GM21825 (cell line): ENCODE measurements around the gene HUNK.

Source experiments
- ATAC-seq: cut with Tn5 transposase; IDR thresholded peaks from one replicate; pipeline ENCODE4 v1.9.1; 2021; ENCODE audit warnings: mild to moderate bottlenecking, moderate library complexity; ENCODE audit not compliant: unreplicated experiment

Gene HUNK

DNA sequence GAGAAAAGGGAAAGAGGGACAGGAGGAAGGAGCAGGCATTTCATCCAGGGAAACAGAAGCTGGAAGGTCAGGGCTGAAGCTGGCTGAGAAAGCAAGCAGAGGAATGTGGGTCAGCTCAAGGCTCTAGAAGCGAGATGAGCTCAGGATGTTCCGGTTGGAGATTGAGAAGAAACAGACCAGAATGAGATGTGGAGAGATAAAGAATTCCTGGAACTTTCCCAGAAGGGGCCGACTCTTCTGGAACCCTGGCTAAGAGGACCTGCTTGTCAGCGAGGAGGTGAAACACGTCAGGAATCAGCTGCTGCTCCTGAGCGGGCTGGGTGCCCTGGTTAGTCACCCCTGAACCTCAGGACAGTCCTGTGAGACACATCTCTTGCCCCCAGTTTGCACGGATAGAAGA, 75.9 kb downstream of the HUNK start:
- ATAC-seq = no peak

DNA sequence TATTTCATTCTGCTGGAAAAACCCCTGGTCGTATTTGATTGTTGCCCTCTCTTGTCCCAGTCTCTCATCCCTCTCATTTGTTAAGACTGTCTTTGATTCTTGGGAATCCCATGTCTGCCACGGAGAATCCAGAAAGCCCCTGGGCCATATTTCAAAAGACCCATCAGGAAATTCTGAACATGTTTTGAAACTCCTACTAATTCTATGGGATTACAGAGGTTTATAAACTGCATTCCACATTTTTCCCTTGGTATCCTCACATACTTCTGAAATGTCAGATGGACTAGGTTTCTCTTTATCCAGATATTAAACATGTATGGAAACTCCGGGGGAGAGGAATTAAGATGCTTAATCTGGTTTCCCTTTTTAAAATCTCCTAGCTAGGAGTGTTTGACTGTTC, 80.0 kb downstream of the HUNK start:
- no peak for ATAC-seq

DNA sequence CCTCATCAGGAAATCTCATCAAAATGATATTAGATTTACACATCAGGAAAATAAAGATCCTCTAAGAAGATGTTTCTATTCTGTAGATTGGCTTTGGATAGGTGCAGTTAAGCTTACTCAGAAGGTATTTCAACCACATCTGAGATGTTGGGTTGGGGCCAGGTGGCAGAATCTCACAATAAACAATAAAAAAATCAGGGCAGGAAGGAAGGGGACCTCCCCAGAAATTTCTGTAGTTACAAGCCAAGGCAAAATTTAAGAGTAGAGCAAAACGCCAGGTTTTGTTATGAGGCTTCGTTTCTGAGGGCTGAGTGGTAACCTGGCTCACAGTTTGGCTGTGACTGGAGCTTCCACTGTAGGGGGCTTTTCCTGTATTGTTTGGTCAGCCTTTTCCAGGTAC, 84.8 kb downstream of the HUNK start:
- ATAC-seq = no peak

DNA sequence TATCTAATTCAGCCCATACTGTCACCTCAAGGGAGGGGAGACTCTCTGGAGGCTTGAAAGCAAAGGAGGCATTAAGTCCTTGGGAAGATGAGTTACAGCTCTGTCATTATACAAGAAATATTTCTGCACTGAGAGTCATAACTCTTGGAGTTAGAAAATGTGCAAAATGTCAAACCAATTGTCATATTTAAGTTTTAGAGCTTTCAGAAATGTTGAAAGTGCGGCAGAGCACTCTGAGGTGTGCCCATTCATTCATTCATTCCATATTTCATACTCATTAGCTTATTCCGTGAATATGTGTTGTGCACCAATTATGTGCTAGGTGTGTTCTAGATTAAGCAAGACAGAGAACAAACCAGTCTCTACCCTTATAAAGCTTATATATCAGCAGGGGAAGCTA, 87.1 kb downstream of the HUNK start:
- ATAC-seq = no peak

DNA sequence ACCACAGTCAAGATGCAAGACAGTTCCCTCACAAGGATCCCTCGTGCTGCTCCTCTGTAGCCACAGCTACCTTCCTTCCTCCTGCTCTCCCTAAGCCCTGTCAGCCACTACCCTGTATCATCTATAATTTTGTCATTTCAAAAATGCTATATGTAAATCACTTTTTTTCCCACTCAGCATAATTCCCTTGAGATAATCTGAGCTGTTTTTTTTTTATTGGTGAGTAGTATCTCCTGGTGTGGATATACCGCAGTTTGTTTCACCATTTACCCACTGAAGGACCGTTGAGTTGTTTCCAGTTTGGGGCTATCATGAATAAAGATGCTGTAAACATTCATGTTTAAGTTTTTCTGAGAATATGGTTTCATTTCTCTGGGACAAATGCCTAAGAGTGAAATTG, 88.2 kb downstream of the HUNK start:
- no peak for ATAC-seq

DNA sequence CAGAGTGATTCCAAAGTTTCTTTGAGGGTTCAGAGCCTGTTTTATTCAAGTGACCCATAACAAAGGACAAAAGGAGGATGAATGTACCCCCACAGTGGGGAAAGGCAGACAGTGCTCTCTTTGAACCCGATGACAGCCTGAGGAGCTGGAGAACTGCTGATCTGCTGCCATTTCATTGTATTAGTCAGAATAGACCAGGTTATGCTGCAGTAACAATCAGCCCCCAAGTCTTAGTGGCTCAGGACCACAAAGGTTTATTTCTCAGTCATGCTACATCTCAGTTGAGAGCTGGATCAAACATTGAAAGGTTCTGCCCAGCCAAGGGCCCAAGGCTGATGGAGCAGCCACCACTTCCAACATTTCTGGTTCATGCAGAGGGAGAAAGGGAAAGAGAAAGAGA, 88.9 kb downstream of the HUNK start:
- ATAC-seq = no peak

DNA sequence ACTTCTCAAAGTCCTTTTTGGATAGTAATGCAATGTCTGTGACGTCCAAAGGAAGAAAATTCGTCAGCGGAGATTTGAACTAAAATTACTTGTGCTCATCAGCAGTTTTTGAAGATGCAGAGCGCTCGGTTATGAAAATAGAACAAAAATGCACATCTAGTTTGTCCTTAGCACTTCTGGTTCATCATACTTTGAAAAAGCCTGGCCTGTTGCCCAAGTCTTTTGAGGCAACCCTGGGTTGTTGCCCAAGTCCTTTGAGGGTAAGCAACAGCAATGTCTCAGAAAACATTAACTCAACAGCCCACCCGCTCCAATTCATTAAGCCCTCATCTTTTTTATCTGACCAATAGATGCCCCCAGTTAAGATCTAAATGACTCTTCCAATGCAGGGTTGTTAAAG, 91.9 kb downstream of the HUNK start:
- no peak for ATAC-seq

DNA sequence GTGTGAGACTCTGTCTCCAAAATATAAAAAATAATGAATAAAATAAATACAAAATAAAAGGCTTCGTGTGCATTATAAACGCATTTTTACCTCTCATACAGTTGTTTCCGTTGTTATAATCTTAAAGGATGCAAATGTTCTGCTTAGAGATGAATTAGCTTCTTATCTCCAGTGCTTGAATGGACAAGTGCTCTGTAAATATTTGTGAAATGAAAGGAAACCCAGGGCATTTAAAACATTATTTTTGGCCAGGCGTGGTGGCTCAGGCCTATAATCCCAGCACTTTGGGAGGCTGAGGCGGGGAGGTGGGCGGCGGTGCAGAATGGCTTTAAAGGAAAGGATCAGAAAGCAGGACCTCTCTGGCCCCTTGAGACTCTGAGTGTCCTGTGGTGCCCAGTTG, 94.5 kb downstream of the HUNK start:
- no peak for ATAC-seq

DNA sequence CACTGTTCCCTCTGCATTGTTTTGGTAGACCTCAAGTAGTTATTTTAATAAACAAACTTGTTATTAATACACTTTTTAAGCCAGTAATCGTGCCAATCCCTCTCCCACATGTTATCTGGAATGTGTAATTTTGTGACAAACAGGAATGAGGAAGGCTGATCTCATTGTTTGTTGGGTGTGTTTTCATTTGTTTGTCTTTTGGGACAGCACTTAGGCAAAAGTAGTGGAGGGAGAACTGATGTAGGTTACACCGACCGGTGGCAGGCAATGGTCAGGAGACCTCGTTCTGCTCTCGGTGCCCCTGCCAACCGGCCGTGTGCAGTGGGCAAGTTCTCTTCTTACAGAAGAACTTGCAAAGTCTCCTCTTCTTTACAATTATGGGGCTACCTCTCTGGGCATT, 99.8 kb downstream of the HUNK start:
- ATAC-seq = no peak

DNA sequence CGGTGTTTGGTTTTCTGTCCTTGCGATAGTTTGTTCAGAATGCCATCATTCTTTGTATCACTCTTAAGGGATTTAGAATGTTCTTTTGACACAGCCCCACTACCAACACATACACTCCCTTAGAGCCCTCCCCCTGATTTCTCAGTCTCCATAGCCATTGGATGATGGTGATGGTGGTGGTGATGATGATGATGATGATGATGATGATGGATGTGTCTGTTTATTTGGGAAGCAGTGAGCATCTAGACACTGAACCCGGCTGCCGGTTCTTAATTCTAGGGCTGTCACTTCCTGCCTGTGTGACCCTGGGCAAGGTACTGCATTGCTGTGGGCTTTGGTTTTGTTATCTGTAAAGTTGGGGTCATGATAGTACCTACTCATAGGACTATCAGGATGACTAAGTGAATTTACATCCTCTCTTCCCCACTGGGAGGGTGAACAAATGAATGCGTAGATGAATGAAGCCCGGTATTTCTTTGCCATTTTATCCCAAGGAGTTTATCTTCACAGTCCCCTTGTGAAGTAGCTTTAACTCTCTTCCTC, 100.7 kb downstream of the HUNK start:
- no peak for ATAC-seq

DNA sequence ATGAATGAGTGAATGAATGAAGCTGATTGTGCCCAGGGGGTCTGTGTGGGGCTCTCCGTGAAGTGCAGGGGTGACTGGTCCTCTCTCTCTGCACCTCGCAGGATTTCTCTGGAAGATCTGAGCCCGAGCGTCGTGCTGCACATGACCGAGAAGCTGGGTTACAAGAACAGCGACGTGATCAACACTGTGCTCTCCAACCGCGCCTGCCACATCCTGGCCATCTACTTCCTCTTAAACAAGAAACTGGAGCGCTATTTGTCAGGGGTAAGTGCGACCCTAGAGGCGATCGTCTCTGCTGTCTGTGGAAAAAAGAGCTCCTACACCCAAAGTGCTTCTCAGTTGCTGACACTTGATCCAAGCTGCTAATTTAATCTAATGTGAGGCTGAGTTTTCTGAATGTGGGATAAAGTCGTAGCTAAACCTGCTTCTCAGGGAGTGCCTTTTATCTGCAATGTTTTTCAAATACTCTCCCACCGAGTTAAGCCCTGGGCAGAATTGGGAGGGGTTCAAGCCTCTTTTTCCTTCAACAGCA, 101.7 kb downstream of the HUNK start:
- ATAC-seq = no peak

DNA sequence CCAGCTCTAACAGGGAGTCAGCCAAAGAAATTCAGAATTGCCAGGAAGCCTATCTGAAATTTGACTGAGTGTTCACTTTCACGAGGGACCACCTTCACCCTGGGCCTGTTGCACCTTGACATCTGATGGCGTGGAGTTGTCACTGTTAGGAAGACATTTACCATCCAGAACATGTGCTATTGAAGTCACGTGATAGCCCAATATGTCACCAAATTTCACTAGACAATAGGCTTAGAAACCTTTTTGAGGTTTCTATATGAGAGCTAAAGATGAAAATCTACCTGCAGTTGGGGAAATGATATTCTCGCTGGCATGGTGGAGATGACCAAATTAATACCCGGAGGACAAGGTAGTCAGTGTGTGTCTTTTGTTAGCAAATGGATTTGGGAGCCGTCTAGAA, 102.7 kb downstream of the HUNK start:
- ATAC-seq = no peak

DNA sequence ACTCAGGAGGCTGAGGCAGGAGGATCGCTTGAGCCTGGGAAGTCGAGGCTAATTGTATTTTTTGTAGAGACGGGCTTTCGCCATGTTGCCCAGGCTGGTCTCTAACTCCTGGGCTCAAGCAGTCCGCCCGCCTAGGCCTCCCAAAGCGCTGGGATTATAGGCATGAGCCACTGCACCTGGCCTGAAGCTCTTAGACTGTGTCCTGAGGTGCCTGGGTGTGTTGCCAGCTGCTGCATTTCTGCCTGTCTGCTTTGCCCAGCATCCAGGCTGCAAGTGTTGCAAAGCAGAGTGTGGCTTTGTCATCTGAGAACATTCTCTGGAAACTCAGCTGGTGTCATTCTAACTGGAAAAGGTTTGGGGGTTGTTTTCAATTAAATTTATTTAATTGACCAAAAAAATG, 105.0 kb downstream of the HUNK start:
- ATAC-seq = no peak

DNA sequence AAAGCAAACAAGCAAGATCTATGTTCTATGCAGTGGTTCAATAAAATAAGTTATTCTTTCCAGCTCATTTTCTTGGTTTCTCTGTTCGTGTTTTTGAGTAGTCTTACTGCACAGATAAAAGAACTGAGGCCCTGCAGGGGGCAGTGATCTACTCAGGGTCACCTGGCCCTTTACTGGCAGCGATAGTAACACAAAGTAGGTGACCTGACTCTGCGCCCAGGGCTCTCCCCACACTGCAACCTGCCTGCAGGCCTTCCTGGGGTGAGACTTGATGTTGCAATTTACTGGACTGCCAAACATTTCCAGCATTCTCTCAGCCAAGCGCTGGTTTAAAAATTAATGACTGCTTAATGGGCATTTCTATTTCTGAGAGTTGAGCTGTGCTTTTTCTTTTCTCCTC, 110.3 kb downstream of the HUNK start:
- no peak for ATAC-seq

DNA sequence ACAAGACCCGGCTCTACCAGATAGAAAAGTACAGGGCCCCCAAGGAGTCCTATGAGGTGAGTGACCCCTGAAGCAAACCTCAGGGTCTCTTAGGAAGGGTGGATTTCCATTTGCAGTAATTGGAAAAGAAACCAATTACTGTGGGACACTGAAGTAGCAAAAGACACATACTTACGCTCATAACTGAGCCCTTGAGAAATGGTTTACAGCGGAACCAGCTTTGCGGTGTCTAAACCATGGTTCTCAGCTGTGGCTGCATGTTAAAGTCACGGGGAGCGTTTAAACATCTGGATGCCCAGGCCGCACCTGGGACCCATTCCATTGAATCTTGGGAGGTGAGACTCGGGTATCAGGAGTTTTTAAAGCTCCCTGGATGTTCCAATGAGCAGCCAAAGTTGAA, 110.7 kb downstream of the HUNK start:
- ATAC-seq = no peak

DNA sequence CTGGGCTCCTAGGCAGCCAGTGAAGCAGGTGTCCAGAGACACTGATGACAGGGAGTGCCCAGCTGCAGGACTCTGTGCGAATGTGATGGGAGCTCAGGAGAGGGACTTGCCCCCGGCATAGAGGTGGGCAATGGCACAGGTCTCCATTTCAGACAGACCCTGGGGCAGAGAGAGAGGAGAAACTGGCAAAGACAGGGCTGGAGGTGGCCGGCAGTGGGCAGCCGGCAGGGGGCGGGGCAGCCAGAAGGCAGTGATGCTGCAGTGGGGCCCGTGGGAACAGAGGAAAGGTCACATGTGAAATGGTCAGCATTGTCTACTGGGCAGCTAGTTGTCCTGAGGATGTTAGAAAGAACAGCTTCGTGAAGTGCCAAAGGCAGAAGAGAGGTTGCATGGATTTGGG, 112.6 kb downstream of the HUNK start:
- ATAC-seq = no peak

DNA sequence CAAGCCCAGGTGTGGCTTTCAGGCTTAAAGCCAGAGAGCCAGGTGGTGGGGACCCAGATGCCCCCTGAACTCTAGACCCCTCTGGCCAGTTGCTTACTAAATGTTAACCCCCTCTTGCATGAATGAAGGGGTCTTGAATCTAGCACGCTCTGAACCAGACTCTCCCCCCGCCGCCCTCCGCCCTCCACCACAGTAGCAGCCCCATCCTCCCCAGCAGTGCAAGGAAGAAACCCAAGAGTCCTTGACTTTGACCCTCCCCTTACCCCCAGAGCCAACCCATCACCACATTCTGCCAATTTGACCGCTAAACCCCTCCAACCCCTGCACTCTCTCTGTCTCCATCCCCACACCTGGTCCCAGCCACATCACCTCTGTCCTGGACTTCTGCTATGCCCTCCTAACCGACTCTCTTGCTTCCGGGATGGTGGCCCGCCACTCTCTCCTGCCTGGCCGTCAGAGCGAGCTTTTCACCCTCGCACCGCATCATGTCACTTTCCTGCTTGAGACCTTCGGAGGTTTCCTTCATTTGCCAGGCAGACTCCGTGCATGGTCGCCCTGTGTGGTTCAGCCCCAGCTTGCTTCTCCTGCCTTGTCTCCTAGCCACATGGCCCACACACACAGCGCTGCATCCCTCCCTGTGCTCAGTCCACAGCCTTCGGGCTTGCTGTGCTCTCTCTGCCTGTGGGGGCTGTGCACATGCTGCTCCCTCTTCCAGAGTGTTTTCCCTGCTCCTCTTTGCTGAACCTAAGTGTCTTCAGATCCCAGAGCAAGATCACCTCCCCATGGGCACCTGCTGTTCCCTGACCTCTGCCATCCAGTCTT, 113.4 kb downstream of the HUNK start:
- ATAC-seq = no peak

DNA sequence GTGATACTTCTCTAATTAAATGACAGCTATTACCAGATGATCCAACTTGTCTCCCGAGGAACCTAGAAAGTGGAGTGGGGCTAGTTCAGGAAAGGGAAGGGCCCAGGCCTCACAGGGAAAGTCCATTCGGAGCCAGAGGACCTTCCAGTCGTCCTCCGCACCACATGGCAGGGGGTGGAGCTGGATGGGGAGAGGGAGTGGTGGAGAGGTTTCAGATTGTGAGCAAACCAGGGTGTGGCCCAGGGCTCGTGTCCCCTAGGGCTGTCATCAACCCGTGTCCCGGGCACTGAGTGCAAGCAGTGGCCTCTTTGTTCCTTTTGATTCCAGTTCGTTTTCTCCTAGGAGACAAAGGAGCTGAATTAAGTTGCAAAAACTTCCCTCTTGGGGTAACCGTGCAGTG, 114.9 kb downstream of the HUNK start:
- ATAC-seq = no peak

DNA sequence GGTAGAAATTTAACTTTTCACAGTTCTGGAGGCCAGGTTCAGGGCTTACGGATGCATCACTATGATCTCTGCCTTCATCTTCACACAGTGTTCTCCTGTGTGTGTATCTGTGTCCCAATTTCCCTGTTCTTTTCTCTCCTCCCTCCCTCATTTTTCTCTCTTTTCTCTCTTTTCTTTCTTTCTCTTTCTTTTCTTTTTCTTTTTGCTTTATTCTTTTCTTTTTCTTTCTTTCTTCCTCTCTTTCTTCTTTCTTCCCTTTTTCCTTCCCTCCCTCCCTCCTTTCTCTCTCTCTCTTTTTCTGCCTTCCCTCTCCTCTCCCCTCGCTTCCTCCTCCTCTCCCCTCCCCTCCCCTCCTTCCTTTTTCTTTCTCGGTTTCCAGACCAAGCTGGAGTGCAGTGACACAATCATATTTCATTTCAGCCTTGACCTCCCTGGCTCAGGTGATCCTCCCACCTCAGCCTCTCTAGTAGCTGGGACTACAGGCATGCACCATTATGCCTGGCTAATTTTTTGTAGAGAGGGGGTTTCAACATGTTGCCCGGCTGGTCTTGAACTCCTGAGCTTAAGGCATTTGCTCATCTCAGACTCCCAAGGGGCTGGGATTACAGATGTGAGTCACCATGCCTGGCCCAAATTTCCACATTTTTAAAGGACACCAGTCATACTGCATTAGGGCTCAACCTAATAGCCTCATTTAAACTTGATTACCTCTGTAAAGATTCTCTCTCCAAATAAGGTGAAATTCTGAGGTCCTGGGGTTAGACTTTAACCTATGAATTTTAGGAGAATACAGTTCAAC, 115.9 kb downstream of the HUNK start:
- no peak for ATAC-seq

DNA sequence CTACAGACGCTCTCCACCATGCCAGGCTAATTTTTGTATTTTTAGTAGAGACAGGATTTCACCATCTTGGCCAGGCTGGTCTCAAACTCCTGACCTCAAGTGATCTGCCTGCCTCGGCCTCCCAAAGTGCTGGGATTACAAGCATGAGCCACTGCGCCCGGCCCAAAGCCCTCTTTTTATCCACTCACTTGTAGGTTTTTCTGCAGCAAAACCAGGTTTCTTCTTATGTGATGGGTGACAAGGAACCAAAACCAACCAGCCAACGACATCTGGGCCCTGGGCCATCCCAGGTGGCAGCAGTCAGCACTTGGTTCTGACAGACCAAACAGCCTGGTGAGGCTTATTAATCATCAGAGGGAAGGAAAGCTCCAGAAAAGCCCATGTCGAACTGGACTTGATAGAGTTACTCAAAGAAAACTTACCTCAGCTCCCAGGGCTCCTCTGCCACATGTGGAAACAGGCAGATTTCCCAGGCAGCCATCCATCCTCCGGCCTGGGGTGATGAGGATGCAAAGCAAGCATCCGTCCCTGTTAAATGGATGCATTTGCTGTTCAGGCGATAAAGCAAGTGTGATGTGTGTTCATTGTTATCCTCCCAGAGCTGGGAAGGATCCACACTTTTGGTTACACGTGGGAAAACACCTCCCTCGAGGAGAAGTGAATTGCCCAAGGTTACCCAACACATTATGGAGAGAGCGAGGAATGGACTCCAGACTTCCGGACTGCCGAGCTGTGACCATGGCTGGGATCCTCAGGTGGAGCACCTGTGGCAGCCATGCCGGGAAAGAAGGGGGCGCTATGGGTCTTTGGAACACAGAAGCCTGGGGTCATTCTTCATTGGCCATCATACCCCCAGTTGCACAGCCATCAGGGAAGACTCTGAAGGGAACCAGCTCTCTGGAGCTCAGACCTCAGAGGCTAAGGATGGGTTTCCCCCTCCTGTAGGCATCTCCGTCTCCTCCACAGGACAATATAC, 118.8 kb downstream of the HUNK start:
- no peak for ATAC-seq

DNA sequence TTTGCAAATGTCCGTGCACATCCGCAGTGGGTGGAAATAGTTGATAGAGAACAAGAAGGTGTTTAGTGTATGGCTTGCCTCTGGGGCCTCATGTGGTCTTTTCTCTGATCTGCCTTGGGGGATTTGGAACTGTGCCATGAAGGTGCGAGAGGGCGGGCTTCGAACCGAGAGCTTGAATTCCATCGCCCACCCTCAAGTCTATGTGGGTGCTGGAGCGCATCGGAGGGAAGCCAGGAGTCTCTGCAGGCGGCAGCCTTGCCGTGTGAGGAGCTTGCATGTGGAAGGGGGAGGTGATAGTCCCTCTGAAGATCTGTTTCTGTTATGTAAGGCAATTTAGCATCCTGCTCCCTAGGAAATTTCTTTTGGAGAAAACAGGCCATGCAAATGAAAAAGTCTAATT, 119.6 kb downstream of the HUNK start:
- no peak for ATAC-seq
